Neural cell (in vitro differentiated cells): ENCODE data around the gene KLC4. TPM values are rescaled to one million over a fixed set of nuclear protein-coding genes. Genes with fewer than 3 reads are reported as not detected.

Experiments
- H2AFZ ChIP-seq: fragments of 200-600, 300-800 bp; sonication (generic), shearing (Covaris generic); 2 replicates; pipeline ENCODE4 v1.6.0; 2014; ENCODE audit warnings: low read depth, mild to moderate bottlenecking, antibody characterized with exemption, low read length, moderate library complexity
- H3F3A ChIP-seq: fragments of 200-600 bp; shearing (Covaris generic); 2 replicates; pipeline ENCODE4 v1.6.1; 2016; ENCODE audit warnings: mild to moderate bottlenecking, moderate library complexity, mixed read lengths, antibody characterized with exemption, low read length; ENCODE audit not compliant: insufficient read depth, poor library complexity, severe bottlenecking
- H3K27ac ChIP-seq: fragments of 200-600, 300-800 bp; sonication (generic), shearing (Covaris generic); 2 replicates; pipeline ENCODE4 v1.5.1; 2014; ENCODE audit warnings: mild to moderate bottlenecking, low read length, moderate library complexity
- H3K27me3 ChIP-seq: fragments of 300-800, 200-600 bp; sonication (generic), shearing (Covaris generic); 2 replicates; pipeline ENCODE4 v1.6.0; 2014; ENCODE audit warnings: mild to moderate bottlenecking, low read depth, low read length, moderate library complexity; ENCODE audit not compliant: insufficient read depth
- H3K36me3 ChIP-seq: fragments of 300-800, 200-600 bp; sonication (generic), shearing (Covaris generic); 2 replicates; pipeline ENCODE4 v1.5.1; 2014; ENCODE audit warnings: mild to moderate bottlenecking, antibody characterized with exemption, low read length, moderate library complexity; ENCODE audit not compliant: insufficient read depth
- H3K4me2 ChIP-seq: fragments of 300-800, 200-600 bp; sonication (generic), shearing (Covaris generic); 2 replicates; pipeline ENCODE4 v1.6.0; 2014; ENCODE audit warnings: mild to moderate bottlenecking, low read length
- H3K4me3 ChIP-seq: fragments of 300-800, 200-600 bp; sonication (generic), shearing (Covaris generic); 2 replicates; pipeline ENCODE4 v1.5.1; 2014; ENCODE audit warnings: mild to moderate bottlenecking, low read length, moderate library complexity
- H3K79me2 ChIP-seq: fragments of 200-600 bp; shearing (Covaris generic); replicated peaks from 2 replicates; pipeline ENCODE4 v1.6.0; 2014; ENCODE audit warnings: mild to moderate bottlenecking, low read length, moderate library complexity; ENCODE audit not compliant: insufficient read depth
- H3K9ac ChIP-seq: fragments of 300-800, 200-600 bp; sonication (generic), shearing (Covaris generic); 2 replicates; pipeline ENCODE4 v1.6.1; 2016; ENCODE audit warnings: mild to moderate bottlenecking, low read length, mixed read lengths
- H3K9me2 ChIP-seq: fragments of 200-600 bp; shearing (Covaris generic); 2 replicates; pipeline ENCODE4 v1.6.1; 2016; ENCODE audit warnings: mild to moderate bottlenecking, low read length, mixed read lengths; ENCODE audit not compliant: insufficient read depth
- H3K9me3 ChIP-seq: fragments of 200-600, 300-800 bp; sonication (generic), shearing (Covaris generic); 2 replicates; pipeline ENCODE4 v1.6.1; 2016; ENCODE audit warnings: mild to moderate bottlenecking, mixed run types, low read length, moderate library complexity, mixed read lengths
- H4K20me1 ChIP-seq: fragments of 200-600 bp; shearing (Covaris generic); 2 replicates; pipeline ENCODE4 v1.6.1; 2016; ENCODE audit warnings: mild to moderate bottlenecking, mixed run types; ENCODE audit not compliant: insufficient read depth
- EP300 ChIP-seq: fragments of 450-650 bp; conservative IDR thresholded peaks from 2 replicates; pipeline ENCODE4 v1.6.1; 2014; ENCODE audit warnings: antibody characterized with exemption, mild to moderate bottlenecking, moderate library complexity; ENCODE audit not compliant: poor library complexity, severe bottlenecking
- EZH2 ChIP-seq: fragments of 200-600, 300-800 bp; shearing (Covaris generic), sonication (generic); IDR thresholded peaks from 2 replicates; pipeline ENCODE4 v1.6.1; 2014; ENCODE audit warnings: antibody characterized with exemption, low read length, borderline replicate concordance, mild to moderate bottlenecking; ENCODE audit not compliant: insufficient read depth, poor library complexity, severe bottlenecking
- MXI1 ChIP-seq: fragments of 450-650 bp; conservative IDR thresholded peaks from 2 replicates; pipeline ENCODE4 v1.6.1; 2014; ENCODE audit warnings: antibody characterized with exemption, mild to moderate bottlenecking; ENCODE audit not compliant: poor library complexity, severe bottlenecking
- POLR2AphosphoS5 ChIP-seq: IDR thresholded peaks from 2 replicates; pipeline ENCODE4 v1.6.1; 2012
- RAD21 ChIP-seq: fragments of 450-650 bp; conservative IDR thresholded peaks from 2 replicates; pipeline ENCODE4 v1.6.1; 2014; ENCODE audit warnings: antibody characterized with exemption, mild to moderate bottlenecking, moderate library complexity
- SMC3 ChIP-seq: fragments of 450-650 bp; conservative IDR thresholded peaks from 2 replicates; pipeline ENCODE4 v1.6.1; 2014; ENCODE audit warnings: antibody characterized with exemption, mild to moderate bottlenecking, moderate library complexity; ENCODE audit not compliant: poor library complexity
- TAF1 ChIP-seq: IDR thresholded peaks from 2 replicates; pipeline ENCODE4 v1.6.1; 2012; ENCODE audit warnings: low read depth
- polyA plus RNA-seq: library from polyadenylated mRNA; depleted of rRNA; stranded (reverse); fragments of >200 nt; gene quantifications from 2 replicates; pipeline ENCODE4 v1.2.3, GENCODE V29; 2014
- TF ChIP-seq, protein P1 (sequence below): IDR thresholded peaks from 2 replicates; pipeline ENCODE4 v1.6.1; 2012; ENCODE audit warnings: borderline replicate concordance
- TF ChIP-seq, protein P2 (sequence below): fragments of 450-650 bp; IDR thresholded peaks from 2 replicates; pipeline ENCODE4 v1.5.1; 2014; ENCODE audit warnings: antibody characterized with exemption, mild to moderate bottlenecking, moderate library complexity; ENCODE audit not compliant: poor library complexity, severe bottlenecking

The KLC4 gene
- polyA plus RNA-seq, 1 donor from 2014 or later: 75.3 TPM

DNA sequence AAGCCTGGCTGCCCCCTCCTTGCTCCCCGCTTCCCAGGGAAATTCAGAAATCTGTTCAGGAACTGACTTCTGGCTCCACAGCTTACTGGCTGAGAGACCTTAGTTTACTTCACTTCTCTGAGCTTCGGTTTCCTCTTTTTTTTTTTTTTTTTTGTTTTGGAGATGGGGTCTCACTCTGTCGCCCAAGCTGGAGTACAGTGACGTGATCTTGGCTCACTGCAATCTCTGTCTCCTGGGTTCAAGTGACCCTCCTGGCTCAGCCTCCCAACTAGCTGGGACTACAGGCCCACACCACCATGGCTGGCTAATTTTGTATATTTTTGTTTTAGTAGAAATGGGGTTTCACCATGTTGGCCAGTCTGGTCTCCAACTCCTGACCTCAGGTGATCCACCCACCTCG lies 31.6 kb downstream of the KLC4 start:
- Histone ChIP-seq H3K27ac (no peak overlapping the region), H3K36me3 (no peaks in the 10 kb centered on the region), H3F3A (no peaks in the 10 kb centered on the region), H2AFZ (no peak overlapping the region), H3K9ac (no peak overlapping the region), H4K20me1 (no peaks in the 10 kb centered on the region), H3K9me2 (no peaks in the 10 kb centered on the region), H3K4me2 (no peak overlapping the region), H3K27me3 (no peaks in the 10 kb centered on the region), H3K9me3 (no peaks in the 10 kb centered on the region), H3K79me2 (peaks cover 16% of the 10 kb centered on the region), H3K4me3 (no peak overlapping the region)
- TF ChIP-seq EZH2 (no peak), EP300 (no peak), POLR2AphosphoS5 (no peak), MXI1 (no peak)
- TF ChIP-seq, protein P1, sequence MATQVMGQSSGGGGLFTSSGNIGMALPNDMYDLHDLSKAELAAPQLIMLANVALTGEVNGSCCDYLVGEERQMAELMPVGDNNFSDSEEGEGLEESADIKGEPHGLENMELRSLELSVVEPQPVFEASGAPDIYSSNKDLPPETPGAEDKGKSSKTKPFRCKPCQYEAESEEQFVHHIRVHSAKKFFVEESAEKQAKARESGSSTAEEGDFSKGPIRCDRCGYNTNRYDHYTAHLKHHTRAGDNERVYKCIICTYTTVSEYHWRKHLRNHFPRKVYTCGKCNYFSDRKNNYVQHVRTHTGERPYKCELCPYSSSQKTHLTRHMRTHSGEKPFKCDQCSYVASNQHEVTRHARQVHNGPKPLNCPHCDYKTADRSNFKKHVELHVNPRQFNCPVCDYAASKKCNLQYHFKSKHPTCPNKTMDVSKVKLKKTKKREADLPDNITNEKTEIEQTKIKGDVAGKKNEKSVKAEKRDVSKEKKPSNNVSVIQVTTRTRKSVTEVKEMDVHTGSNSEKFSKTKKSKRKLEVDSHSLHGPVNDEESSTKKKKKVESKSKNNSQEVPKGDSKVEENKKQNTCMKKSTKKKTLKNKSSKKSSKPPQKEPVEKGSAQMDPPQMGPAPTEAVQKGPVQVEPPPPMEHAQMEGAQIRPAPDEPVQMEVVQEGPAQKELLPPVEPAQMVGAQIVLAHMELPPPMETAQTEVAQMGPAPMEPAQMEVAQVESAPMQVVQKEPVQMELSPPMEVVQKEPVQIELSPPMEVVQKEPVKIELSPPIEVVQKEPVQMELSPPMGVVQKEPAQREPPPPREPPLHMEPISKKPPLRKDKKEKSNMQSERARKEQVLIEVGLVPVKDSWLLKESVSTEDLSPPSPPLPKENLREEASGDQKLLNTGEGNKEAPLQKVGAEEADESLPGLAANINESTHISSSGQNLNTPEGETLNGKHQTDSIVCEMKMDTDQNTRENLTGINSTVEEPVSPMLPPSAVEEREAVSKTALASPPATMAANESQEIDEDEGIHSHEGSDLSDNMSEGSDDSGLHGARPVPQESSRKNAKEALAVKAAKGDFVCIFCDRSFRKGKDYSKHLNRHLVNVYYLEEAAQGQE: no peak

DNA sequence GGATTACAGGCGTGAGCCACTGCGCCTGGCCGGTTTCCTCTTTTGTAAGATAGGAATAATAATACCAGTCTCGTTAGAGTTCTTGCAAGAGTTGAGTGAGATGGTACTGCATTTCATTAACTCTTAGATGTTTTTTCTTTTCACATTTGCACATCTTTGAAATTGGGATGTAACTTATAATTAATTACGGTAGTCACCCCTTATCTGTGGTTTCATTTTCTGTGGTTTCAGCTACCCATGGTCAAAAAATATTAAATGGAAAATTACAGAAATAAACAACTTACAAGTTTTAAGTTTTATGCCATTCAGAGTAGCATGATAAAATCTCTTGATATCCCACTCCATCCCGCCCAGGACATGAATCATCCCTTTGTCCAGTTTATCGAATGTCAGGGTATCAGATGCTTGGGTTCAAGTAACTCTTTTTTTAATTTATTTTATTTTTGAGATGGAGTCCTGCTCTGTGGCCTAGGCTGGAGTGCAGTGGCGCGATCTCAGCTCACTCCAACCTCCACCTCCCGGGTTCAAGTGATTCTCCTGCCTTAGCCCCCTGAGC lies 32.1 kb downstream of the KLC4 start:
- no peak overlapping the region for H3K4me3 ChIP-seq
- TF ChIP-seq RAD21: no peak
- TF ChIP-seq POLR2AphosphoS5: no peak
- no peak for TF ChIP-seq MXI1
- no peak for TF ChIP-seq TAF1
- TF ChIP-seq, protein P1: no peak
- TF ChIP-seq EP300: no peak
- TF ChIP-seq SMC3: no peak
- no peak for TF ChIP-seq EZH2
- TF ChIP-seq, protein P2, sequence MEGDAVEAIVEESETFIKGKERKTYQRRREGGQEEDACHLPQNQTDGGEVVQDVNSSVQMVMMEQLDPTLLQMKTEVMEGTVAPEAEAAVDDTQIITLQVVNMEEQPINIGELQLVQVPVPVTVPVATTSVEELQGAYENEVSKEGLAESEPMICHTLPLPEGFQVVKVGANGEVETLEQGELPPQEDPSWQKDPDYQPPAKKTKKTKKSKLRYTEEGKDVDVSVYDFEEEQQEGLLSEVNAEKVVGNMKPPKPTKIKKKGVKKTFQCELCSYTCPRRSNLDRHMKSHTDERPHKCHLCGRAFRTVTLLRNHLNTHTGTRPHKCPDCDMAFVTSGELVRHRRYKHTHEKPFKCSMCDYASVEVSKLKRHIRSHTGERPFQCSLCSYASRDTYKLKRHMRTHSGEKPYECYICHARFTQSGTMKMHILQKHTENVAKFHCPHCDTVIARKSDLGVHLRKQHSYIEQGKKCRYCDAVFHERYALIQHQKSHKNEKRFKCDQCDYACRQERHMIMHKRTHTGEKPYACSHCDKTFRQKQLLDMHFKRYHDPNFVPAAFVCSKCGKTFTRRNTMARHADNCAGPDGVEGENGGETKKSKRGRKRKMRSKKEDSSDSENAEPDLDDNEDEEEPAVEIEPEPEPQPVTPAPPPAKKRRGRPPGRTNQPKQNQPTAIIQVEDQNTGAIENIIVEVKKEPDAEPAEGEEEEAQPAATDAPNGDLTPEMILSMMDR: no peak
- peaks cover 16% of the 10 kb centered on the region for H3K79me2 ChIP-seq
- no peaks in the 10 kb centered on the region for H3K36me3 ChIP-seq
- H3K9me2 ChIP-seq: no peaks in the 10 kb centered on the region
- no peaks in the 10 kb centered on the region for H3F3A ChIP-seq
- no peaks in the 10 kb centered on the region for H3K27me3 ChIP-seq
- no peak overlapping the region for H3K27ac ChIP-seq
- H4K20me1 ChIP-seq: no peaks in the 10 kb centered on the region
- no peak overlapping the region for H3K9ac ChIP-seq
- H3K9me3 ChIP-seq: no peaks in the 10 kb centered on the region
- H2AFZ ChIP-seq: no peak overlapping the region
- H3K4me2 ChIP-seq: no peak overlapping the region
